ENCODE measurements around the gene OR6N2. TPM values are rescaled to one million over a fixed set of nuclear protein-coding genes. Genes with fewer than 3 reads are reported as not detected.

Gene OR6N2
- polyA plus RNA-seq, 1 donor: not detected

GRCh38 chr1:158754420-158754819, 26.6 kb downstream of the OR6N2 start, which contains the start of gene OR6K6:
Gene OR6K6 (plus strand): TSS chr1:158754720. CDS start chr1:158754888, 168 bp downstream.
- DNase-seq: no peak

GRCh38 chr1:158752155-158752712, 28.8 kb downstream of the OR6N2 start:
- DNase-seq: no peak

DNA sequence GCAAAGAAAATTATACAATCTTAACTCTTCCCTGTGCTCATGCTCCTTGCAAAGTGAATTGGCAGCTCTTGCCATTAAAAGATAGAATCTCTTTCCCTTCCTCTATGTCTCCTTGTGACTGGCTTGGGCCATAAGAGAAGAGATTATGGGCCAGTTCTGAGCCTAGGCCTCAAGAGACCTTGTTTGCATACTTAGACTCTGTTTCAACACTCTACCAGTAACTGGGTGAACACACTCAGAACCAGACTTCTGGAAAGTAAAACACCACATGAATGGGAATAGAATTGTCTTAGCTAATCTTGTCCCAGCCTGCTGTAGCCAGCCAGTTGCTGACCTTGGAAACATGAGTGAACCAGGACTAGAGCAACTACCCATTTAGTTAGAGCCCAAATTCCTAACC, 45.2 kb downstream of the OR6N2 start:
- DNase-seq: no peak

- DNase-seq: no peak
These were observed 48.5 kb downstream of the OR6N2 start for GRCh38 chr1:158732524-158732923.

DNA sequence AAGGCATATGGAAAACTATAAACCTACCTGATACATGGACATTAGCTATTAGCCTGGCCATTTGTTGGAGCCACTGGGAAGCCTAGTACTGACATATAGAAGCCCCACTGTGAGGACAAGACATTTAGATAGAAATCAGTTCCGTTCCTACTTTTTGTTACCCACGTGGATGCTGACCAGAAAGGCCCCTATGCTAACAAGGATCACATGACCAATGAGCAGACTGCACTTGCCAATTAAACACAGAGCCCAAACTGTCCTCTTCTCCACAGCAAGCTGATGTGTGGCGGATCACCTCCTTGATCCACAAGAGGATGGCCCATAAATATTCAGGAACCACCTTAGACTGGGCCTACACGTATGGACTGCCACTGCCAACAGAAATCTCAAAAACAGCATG, 49.3 kb downstream of the OR6N2 start:
- no peak for DNase-seq

DNA sequence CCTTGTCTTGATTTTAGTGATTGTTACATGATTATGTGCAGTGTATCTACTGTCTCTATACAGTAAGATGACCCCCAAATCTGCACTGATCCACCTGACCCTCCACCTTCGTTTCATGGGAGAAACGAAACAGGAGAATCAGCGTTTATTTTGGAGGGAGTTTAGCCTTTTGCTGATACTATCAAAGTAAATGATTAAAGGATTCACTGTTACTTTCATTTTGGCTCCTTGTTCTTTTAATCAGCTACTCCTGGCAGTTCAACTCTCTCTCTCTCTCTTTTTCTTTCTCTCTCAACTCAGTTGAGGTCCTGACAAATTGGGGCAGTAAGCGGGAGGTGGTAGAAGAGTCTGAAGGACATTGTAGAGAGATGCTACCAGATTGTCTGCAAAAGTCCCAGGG, 50.6 kb downstream of the OR6N2 start:
- DNase-seq: no peak

DNA sequence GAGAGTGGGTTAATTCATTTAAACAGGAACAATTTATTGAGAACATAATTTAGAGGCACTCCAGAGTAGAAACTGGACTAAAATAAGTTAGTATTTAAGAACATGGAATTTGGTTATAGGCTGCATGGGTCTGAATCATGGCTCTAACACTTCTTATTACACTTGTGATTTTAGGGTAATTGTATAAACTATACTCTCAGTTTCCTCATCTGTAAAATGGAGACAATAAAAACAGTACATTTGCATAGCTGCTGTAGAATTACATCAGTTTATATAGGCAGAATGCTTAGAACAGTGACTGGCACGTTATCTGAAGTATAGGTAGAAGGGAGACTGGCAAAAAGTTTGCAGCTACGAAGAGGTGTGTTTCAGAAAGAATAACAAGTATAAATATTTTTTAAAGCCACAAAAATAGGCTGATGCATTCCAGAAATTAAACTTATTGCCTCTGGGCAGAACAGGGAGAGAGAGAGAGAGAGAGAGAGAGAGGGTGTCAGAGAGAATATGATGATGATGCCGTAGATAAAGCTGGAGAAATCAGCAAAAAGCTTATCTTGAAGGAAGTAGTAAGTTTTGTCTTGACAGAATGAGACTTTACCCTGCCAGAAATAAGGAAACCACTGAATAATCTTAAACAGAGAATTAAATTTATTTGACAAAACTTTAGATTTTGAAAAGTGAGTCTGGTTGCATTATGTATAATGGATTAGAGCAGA, 52.3 kb downstream of the OR6N2 start:
- no peak for DNase-seq

DNA sequence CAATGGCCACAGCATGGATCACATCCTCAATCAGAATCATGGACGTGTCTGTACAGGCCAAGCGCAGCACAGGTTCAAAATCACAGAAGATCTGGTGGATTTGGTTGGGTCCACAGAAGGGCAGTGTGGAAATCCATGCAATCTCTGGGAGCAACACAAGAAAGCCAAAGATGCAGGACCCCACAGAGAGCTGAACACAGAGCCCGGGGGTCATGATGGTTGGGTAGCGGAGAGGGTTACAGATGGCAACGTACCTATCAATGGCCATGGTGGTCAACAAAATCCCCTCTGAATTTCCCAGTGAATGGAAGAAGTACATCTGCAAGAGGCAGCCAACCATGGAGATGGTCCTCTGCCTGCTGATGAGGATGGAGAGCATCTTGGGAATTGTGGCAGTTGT, 56.6 kb downstream of the OR6N2 start:
- DNase-seq: no peak

Other genes starting within 250 kb of the OR6N2 start
- 0.15 TPM for gene OR6Y1, start 226.8 kb downstream of the OR6N2 start, polyA plus RNA-seq (ENCODE audit: insufficient read length)
- not detected for gene OR6P1, start 210.6 kb downstream of the OR6N2 start, polyA plus RNA-seq (ENCODE audit: insufficient read length)
- not detected for gene OR10X1, start 201.3 kb downstream of the OR6N2 start, polyA plus RNA-seq (ENCODE audit: insufficient read length)
- gene OR10Z1, start 175.9 kb downstream of the OR6N2 start, polyA plus RNA-seq (ENCODE audit: insufficient read length): 0.05 TPM
- 0.90 TPM for gene SPTA1, start 94.5 kb downstream of the OR6N2 start, polyA plus RNA-seq (ENCODE audit: insufficient read length)
- not detected for gene OR6K2, start 80.6 kb downstream of the OR6N2 start, polyA plus RNA-seq (ENCODE audit: insufficient read length)
- 0.10 TPM for gene OR6K3, start 60.5 kb downstream of the OR6N2 start, polyA plus RNA-seq (ENCODE audit: insufficient read length)
- gene OR6K6, start 26.5 kb downstream of the OR6N2 start, polyA plus RNA-seq (ENCODE audit: insufficient read length): not detected
- gene OR6N1, start 9.0 kb downstream of the OR6N2 start, polyA plus RNA-seq (ENCODE audit: insufficient read length): not detected
- gene MNDA, start 50.1 kb upstream of the OR6N2 start, polyA plus RNA-seq (ENCODE audit: insufficient read length): 2.5 TPM
- 0.15 TPM for gene PYHIN1, start 150.3 kb upstream of the OR6N2 start, polyA plus RNA-seq (ENCODE audit: insufficient read length)
- gene IFI16, start 228.7 kb upstream of the OR6N2 start, polyA plus RNA-seq (ENCODE audit: insufficient read length): 55.4 TPM

Data from left kidney (tissue), 2 donors.